Neural crest cell (in vitro differentiated cells): ENCODE results near the gene SLX4IP. TPM values are rescaled to one million over a fixed set of nuclear protein-coding genes. Genes with fewer than 3 reads are reported as not detected.

Source experiments
- DNase-seq: peaks from one replicate; pipeline ENCODE4 v3.0.0; 2021; ENCODE audit warnings: low read depth, mixed read lengths, low spot score
- H3K27ac Mint-ChIP-seq: one replicate; pipeline ENCODE4 v1.8.0; 2021; ENCODE audit warnings: mild to moderate bottlenecking, mixed read lengths; ENCODE audit not compliant: unreplicated experiment
- H3K27me3 Mint-ChIP-seq: 2 replicates; pipeline ENCODE4 v1.8.0; 2021; ENCODE audit warnings: low read depth, mild to moderate bottlenecking, mixed read lengths
- H3K36me3 Mint-ChIP-seq: 2 replicates; pipeline ENCODE4 v1.8.0; 2021; ENCODE audit warnings: low read depth, mild to moderate bottlenecking, mixed read lengths
- H3K4me1 Mint-ChIP-seq: 2 replicates; pipeline ENCODE4 v1.8.0; 2021; ENCODE audit warnings: mixed read lengths
- H3K4me3 Mint-ChIP-seq: one replicate; pipeline ENCODE4 v1.8.0; 2021; ENCODE audit warnings: mild to moderate bottlenecking, mixed read lengths
- H3K9me3 Mint-ChIP-seq: 2 replicates; pipeline ENCODE4 v1.8.0; 2021; ENCODE audit warnings: mixed read lengths
- total RNA-seq: library from RNA; stranded (reverse); gene quantifications from 2 replicates; pipeline ENCODE4 v1.2.1, GENCODE V29; 2021
- TF ChIP-seq, protein P1 (sequence below): fragments of 200-600 bp; sonication (generic); conservative IDR thresholded peaks from 2 replicates; pipeline ENCODE4 v1.5.0; 2021; ENCODE audit warnings: antibody characterized with exemption, mild to moderate bottlenecking

Gene SLX4IP
- total RNA-seq, 1 donor from 2014 or later: 8.5 TPM

DNA sequence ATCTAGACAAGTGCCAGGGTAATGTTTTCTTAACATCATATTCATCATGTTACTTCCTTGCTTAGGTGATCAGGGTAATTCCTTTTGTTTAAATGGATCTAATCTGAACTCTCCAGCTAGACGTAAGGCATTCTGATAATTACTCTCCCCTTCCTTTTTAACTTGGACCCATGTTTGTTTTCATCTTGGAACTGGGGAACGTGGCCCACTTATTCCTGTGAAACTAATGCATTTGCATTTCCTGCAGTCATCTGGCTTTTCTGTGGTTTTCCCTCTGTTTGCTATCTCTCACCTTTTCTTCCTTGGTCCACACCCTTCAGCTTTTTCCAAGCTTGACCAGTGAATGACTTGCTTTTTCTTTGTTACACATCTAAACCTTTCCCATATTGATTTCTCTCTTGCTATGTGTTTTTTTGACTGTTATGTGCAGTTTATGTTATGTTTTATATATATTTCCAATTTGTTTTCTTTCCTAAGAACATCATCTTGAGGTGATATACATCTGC lies 33.3 kb downstream of the SLX4IP start:
- TF ChIP-seq, protein P1, sequence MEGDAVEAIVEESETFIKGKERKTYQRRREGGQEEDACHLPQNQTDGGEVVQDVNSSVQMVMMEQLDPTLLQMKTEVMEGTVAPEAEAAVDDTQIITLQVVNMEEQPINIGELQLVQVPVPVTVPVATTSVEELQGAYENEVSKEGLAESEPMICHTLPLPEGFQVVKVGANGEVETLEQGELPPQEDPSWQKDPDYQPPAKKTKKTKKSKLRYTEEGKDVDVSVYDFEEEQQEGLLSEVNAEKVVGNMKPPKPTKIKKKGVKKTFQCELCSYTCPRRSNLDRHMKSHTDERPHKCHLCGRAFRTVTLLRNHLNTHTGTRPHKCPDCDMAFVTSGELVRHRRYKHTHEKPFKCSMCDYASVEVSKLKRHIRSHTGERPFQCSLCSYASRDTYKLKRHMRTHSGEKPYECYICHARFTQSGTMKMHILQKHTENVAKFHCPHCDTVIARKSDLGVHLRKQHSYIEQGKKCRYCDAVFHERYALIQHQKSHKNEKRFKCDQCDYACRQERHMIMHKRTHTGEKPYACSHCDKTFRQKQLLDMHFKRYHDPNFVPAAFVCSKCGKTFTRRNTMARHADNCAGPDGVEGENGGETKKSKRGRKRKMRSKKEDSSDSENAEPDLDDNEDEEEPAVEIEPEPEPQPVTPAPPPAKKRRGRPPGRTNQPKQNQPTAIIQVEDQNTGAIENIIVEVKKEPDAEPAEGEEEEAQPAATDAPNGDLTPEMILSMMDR: no peak
- no peak for DNase-seq
- Mint-ChIP-seq H3K36me3 (peaks cover 5% of the 10 kb centered on the region), H3K27me3 (no peaks in the 10 kb centered on the region), H3K27ac (peak overlapping the region; percentile 9), H3K4me1 (peaks cover 63% of the 10 kb centered on the region), H3K4me3 (no peak overlapping the region), H3K9me3 (peaks cover 6% of the 10 kb centered on the region)

DNA sequence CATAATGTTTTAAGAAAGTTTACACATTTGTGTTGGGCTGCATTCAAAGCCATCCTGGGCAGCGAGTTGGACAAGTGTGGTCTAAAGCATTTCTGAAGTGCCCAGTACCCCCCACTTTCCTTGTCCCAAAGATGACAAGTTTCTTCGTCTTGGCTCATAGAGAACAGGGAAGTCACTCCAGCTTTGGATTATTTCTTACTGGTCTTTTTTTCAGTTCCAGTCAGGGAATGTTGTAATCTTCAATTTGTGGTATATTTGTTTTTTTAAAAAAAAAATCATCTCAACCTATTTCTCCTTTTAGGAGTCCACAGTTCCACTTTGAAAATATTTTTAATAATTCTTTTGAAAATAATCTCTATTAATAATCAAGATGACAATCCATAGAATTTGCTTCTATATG lies 34.0 kb downstream of the SLX4IP start:
- H3K27me3 Mint-ChIP-seq: no peaks in the 10 kb centered on the region
- H3K4me1 Mint-ChIP-seq: peaks cover 63% of the 10 kb centered on the region
- H3K4me3 Mint-ChIP-seq: no peak overlapping the region
- peaks cover 2% of the 10 kb centered on the region for H3K36me3 Mint-ChIP-seq
- H3K9me3 Mint-ChIP-seq: no peaks in the 10 kb centered on the region
- TF ChIP-seq, protein P1: no peak
- H3K27ac Mint-ChIP-seq: no peak overlapping the region
- DNase-seq: no peak

DNA sequence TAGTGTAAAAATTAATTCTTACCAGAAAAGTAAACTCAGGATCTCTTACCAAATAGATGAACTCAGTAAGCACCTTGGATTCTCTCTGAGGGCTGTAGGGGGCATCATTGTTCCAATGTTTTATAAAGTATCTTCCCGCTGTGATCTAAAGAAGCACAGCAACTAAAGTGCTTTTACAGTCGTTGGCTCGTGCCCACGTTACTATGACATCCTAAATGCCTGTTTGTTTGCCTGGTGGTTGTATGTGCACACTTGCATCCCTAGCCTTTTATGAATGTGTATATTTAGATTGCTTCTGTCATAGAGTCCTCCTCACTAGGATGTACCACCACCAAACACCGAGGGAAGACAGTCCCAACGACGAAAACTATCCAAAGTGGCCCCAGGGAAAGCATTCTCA lies 34.5 kb downstream of the SLX4IP start:
- peaks cover 66% of the 10 kb centered on the region for H3K4me1 Mint-ChIP-seq
- H3K27me3 Mint-ChIP-seq: no peaks in the 10 kb centered on the region
- peaks cover 5% of the 10 kb centered on the region for H3K36me3 Mint-ChIP-seq
- peak overlapping the region; percentile 17 for H3K4me3 Mint-ChIP-seq
- peak overlapping the region; percentile 75 for H3K27ac Mint-ChIP-seq
- DNase-seq: peak; percentile 16
- H3K9me3 Mint-ChIP-seq: no peaks in the 10 kb centered on the region
- TF ChIP-seq, protein P1: peak; percentile 69

DNA sequence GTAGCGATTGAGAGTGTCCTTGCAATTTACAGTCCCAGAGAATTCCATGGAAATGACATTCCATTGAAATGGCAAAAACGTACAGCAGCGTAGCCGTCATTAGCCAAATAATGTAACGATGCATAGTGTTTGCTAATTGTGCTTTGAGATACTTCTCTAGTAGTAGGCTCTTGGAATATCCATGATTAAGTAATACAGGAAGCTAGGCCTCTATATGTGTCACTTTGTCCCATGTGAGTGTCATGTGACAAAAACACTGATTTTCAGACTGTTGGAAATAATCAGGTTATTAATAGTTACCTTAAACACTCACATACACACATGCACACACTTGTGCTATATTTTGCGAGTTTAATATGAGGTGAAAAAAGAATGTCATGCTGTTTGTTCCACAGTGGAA lies 35.2 kb downstream of the SLX4IP start:
- peaks cover 4% of the 10 kb centered on the region for H3K36me3 Mint-ChIP-seq
- peak overlapping the region; percentile 75 for H3K27ac Mint-ChIP-seq
- peaks cover 67% of the 10 kb centered on the region for H3K4me1 Mint-ChIP-seq

DNA sequence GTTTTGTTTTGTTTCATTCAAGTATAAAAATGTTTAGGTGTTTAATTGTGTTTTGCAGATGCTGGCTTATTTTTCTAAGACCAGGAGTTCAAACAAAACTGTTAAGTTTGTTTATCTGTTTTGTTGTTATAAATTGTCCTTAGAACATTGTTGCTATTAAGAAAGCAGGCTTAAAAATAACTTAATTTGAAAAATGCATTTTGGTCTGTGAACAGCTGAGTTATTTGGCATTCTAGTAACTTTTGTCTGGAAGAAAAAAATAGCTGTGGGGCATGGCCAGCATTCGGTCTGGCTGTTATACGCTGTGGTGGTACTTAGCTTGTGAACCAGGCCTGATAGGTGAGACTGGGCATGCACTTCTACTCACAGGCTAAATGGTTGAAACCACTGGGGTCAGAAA lies 37.8 kb downstream of the SLX4IP start:
- DNase-seq: no peak
- H3K4me1 Mint-ChIP-seq: peaks cover 44% of the 10 kb centered on the region
- TF ChIP-seq, protein P1: no peak
- no peak overlapping the region for H3K27ac Mint-ChIP-seq
- H3K27me3 Mint-ChIP-seq: no peaks in the 10 kb centered on the region
- no peaks in the 10 kb centered on the region for H3K9me3 Mint-ChIP-seq
- H3K4me3 Mint-ChIP-seq: no peak overlapping the region
- peaks cover 4% of the 10 kb centered on the region for H3K36me3 Mint-ChIP-seq

More for the DNA sequence above, 35.2 kb downstream of the SLX4IP start:
- TF ChIP-seq, protein P1: no peak
- DNase-seq: no peak
- peak overlapping the region; percentile 28 for H3K4me3 Mint-ChIP-seq
- H3K9me3 Mint-ChIP-seq: no peaks in the 10 kb centered on the region
- H3K27me3 Mint-ChIP-seq: no peaks in the 10 kb centered on the region
